B cell (primary cell): ENCODE measurements around the gene CAMK2A.

Experiments used
- CTCF ChIP-seq: fragments of 200-600 bp; IDR thresholded peaks from one replicate; pipeline ENCODE4 v1.8.0; 2022; ENCODE audit warnings: antibody characterized with exemption, mild to moderate bottlenecking
- EZH2 ChIP-seq: IDR thresholded peaks from 2 replicates; pipeline ENCODE4 v1.6.1; 2012; ENCODE audit warnings: borderline replicate concordance, low read depth, mild to moderate bottlenecking, moderate library complexity, low read length; ENCODE audit not compliant: insufficient read depth, poor library complexity, severe bottlenecking

- TF ChIP-seq CTCF = no peak
- TF ChIP-seq EZH2 = no peak
Observed at GRCh38 chr5:150258130-150258529, 31.4 kb downstream of the CAMK2A start.
